HG03521 (cell line): ENCODE results near the gene TMEM72.

ENCODE experiments used
- ATAC-seq: cut with Tn5 transposase; IDR thresholded peaks from one replicate; pipeline ENCODE4 v1.9.1; 2021; ENCODE audit warnings: mild to moderate bottlenecking, moderate library complexity; ENCODE audit not compliant: unreplicated experiment

Gene TMEM72

GRCh38 chr10:44965651-44966097, 54.5 kb downstream of the TMEM72 start:
- no peak for ATAC-seq

GRCh38 chr10:44966129-44966815, 55.1 kb downstream of the TMEM72 start:
- no peak for ATAC-seq

GRCh38 chr10:44966816-44967509, 55.8 kb downstream of the TMEM72 start:
- no peak for ATAC-seq

GRCh38 chr10:44967616-44968015, 56.5 kb downstream of the TMEM72 start:
- ATAC-seq: no peak

DNA sequence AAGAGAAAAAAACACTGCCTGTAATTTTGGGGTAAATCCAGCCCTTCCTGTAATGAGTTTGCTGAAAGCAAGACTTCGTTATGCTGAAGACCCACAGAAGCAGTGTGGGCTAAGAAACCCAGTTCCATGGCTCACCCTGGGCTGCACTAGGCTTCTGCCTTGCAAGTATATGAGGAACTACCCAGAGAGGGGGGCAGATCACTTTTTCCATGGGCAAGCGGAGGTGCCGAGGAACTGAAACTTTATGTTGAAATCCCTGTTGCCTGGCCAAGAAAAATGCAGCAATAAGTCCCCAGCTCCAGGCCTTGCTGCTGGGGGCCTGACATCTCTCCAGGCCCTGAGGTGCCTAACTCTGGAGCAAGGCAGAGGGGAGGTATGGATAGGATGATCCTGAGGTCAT, 57.0 kb downstream of the TMEM72 start:
- ATAC-seq: no peak

DNA sequence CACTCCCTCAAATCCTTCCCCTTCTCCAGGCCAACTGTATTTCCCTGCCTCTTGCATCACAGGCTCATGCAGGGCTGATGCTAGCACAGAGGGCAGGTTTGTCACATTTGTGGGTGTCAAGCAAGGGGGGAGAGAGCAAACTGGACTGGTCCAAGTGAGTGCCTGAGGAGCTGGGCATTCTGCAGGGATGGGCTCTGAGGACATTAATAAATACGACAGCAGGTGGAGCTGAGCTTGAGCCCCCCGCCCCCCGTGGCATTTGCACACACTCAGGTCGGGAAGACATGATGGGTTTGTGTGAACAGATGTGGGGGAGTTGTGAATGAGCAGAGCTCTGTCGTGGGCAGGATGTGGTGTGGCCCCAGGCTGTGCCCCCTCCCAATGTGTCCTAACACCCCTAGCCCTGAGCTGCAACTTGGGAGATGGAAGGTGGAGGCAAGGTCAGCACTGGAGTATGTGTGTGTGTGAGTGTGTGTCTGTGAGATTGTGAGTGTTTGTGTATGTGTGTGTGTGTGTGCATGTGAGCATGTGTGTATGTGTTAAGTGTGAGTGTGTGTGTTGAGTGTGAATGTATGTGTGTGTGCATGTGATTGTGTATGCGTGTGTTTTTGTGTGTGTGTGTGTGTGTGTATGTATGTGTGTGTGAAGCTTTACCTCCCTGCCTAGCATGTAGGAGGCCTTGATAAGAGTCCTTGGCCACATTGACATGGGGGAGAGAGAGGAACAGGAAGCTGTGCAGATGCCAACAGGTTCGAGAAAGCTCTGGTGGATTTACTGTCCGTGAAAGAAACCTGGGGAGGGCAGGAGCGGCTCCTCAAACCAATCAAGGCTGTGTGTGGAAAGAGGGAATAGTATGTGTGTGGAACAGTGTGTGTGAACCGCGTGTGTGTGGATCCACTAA, 57.6 kb downstream of the TMEM72 start:
- ATAC-seq: no peak

DNA sequence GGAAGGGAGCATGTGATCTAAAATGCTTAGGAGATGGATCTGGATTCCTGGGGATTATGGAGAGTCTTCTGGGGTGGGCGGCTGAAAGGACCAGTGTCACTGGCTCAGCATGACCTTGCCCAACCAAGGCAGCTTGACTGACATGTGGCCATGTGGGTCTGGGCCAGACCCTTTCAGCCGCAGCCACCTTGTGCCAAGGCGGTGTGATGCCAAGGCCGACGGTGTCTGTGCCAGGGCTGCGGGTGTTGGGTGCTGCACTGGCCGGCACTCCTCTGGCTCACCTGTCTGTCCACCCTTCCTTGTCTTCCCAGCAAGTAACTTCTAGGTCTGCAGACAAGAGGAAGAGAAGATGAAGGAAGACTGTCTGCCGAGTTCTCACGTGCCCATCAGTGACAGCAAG, 58.7 kb downstream of the TMEM72 start:
- no peak for ATAC-seq

- no peak for ATAC-seq
Measured at GRCh38 chr10:44970812-44971395, 59.8 kb downstream of the TMEM72 start.

GRCh38 chr10:44971434-44971833, 60.3 kb downstream of the TMEM72 start:
- no peak for ATAC-seq

DNA sequence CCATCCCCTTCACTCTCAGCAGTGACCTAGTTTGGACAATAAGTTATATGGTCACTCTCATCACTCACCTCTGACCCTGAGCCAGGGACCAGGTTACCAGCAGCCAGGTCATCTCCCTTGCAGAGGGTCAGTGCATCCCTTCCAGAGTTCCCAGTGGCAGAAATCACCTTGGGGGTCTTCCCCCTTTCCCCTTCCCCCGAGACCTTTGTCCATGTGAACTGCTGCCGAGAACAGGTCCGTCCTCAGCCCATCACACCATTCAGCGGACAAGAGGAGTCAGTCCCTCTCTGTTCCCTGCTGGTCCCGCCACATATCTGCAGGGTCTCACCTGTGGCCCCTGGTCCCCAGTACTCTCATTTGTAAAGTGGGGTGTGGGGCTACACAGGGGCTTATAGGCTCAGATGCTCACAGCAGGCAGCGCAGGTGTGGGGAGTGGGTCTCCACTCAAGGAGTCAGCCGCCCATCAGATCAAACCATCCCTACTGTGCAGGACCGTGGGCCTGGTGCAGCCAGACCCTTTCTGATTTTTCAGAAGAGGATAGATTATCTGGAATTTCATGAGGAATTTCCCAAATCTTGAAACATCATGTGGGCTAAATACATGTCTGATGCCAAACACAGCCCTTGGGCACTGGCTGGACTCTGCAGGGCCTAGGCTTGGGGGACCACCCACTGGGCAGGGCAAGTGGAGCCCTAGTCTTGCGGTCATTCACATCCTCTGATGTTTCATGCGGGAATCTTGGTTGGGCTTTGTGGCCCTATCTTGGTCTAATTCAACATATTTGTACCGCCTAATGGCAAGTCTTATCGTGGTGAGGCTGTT, 61.0 kb downstream of the TMEM72 start:
- no peak for ATAC-seq

GRCh38 chr10:44972874-44973306, 61.8 kb downstream of the TMEM72 start:
- ATAC-seq: no peak

DNA sequence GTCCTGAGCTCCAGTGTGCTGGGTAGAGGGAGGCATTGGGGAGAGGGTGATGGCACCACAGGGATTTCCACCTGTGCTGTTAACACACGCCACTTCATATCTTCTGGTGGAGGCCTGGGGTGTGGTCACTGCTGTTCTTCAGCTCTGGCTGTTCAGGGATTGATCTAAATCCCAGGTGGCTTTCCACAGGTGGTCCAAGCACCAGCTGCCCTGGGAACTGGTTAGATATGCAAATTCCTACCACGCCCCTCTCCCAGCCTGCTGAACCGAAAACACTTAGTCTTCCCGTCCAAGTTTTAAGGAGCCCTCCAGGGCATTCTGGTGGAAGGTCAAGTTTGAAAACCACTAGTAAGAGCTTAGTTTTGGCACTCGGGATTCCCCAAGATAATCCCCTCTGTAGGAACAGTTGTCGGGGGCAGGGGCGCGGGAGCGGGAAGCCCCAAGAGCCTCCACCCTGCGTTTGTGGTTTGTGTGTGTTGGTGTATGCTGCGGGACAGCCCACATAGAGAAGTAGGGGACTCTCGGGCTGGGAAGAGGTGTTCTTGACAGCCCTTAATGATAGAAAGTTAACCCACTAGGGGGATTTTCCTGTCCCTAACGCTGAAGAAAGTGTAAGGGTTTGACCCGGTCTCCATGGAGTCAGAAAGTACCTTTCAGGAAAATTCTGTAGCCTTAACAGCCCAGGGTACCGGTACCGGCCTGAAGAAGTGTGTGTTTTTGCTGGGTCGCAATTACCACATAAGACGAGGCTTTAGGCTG, 62.4 kb downstream of the TMEM72 start:
- ATAC-seq: no peak

DNA sequence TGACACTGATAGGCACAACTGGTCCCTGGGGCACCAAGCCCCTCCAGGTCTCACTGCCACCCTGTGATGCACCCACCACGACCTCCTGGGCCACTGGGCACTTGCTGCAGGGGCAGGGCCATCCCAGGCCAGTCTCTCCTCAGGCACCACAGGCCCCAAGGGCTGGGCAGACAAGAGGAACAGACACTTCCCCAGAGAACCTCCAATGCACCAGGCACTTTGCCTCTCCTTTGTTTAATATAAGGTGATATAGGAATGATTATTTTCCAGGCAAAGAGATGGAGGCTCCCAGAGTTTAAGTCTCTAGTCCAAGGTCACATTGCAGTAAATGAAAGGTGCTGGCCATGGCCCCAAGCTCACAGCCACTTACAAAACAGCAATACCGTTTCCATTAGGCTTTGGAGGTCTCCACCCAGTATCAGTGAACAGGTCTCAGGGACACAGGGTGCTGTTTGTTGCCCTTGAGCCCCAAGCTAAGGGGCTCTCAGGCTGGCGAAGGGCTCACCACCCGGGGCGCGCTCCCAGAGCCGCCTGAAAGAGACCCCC, 63.0 kb downstream of the TMEM72 start:
- ATAC-seq: no peak

GRCh38 chr10:44974628-44975430, 63.7 kb downstream of the TMEM72 start:
- ATAC-seq: peak; percentile 84

DNA sequence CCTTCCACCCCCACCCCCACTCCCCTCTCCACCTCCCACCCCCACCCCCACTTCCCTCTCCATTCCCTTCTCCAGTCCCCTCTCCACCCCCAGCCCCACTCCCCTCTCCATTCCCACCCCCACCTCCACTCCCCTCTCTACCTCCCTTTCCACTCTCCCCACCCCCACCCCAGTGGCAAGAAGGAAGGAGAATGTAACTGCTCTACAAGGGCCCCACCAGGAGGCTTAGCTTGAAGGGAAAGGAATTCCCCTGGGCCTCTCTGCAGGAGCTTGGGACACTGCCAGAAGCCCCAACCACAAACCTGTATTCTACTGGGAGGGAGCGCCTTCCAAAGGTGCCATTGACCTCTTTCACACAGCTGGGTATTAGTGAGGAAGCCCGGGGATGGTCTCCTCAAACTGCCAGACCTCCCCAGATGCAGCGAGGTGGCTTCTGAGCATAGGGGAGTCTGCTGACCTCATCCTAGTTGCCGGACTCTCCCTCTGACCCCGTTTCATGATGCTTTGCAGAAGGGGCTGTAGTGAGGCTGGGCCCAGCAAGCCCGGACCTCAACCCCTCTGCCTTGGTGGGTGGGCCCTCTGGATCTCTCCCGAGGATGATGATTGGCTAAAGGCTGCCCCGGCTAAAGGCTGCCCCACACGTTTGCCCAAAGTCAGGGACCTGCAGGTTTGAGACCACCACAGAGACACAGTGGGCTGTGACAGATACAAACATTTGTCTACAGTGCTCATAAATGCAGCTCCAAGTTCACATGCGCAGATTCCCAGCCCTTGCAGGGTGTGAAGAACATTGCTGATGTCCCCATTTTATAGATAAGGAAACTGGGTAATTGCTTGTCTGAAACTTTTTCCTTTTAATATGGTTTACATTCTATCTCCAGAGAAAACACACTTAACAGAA, 64.5 kb downstream of the TMEM72 start:
- ATAC-seq: no peak

GRCh38 chr10:44976352-44977198, 65.4 kb downstream of the TMEM72 start:
- ATAC-seq: no peak
